ENCODE measurements around the gene RMI2.

Gene RMI2

DNA sequence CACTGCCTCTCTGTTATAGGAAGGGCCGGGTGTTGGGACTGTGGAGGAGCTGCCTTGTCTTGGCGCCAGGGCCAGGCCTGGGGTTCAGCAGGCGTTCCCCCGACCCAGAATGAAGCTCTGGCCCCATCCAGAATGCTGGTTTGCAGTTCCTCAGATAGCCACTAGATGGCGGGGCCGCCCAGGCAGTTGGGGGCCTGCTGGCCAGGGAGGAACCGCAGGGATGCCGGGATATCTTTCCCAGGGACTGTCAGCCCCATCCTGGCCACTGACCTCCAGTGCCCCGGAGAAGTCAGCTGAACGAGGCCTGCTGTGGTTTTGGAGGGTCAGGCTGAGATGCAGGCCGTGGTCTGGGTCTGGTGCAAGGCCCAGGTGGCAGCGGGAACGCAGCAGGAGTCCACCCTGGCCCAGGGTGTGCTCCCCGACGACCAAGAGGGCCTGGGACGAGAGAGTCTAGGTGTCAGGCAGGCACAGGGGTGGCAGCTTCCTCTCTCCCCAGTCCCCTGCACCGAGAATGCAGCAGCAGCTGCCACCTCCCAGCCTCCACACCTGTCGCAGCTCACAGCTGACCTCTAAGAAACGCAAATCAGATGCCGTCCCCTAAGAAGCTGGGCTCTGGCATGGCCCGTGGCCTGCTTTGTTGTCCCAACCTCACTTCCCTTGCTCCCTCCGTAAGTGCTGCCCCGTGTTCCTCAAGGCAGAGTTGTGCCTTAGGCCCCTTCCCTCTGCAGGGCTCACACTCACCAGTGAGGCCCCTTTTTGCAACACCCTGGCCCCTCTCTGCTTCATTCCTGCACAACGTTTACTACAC is 51.2 kb downstream of the RMI2 start:
- peak in 48 of 56 donors; percentile 19 to 81 (median 52) for DNase-seq

DNA sequence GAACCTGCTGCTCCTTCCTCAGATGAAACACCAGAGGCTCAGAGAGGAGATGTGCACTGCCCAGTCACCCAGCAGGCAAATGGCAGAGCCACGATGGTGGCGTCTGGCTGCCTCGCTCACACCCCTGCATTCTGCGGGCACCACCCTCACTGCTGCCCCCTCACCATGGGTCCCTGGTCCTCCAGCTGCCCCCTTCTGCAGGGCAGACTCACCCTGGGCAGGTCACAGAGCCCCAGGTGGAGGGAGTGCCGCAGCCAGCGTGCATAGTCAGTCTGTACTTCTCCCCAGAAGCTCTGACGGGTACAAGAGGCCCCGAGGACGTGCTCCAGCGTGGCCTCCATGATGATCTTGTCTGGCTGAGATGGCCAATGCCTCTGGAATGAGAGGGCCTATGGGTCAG is 52.9 kb downstream of the RMI2 start:
- DNase-seq = no peak

DNA sequence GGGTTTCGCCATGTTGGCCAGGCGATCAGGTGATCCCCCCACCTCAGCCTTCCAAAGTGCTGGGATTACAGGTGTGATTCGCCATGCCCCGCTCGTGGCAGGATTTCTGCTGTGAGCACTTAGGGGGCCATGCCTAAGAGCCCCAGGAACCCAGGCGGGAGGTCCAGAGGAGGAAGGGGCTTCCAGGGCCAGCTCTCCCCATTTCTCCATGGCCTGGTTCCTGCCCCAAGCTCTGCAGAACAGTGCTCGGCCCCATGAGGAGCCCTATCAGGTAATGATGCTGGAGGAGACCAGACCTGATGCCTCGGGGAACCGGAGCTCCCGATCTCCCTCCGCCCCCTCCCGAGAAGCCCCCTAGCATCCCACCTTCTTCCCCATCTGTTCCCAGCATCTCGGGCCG is 53.6 kb downstream of the RMI2 start:
- DNase-seq = no peak

- no peak for DNase-seq
These were observed 54.1 kb downstream of the RMI2 start for GRCh38 chr16:11399261-11399831.

- no peak for DNase-seq
These were observed 54.8 kb downstream of the RMI2 start for GRCh38 chr16:11400076-11400475.

Measured in nucleus accumbens (tissue), 56 donors.